GDM1 (cell line): ENCODE measurements around the gene SOX6.
"Not testable (repeated sequence)": the region's sequence is repeated elsewhere in the genome, so short reads cannot be mapped to it uniquely, and the experiment has no call there.

Experiments used
- DNase-seq: peaks from one replicate; lab custom pipeline; 2025; lab: John Stamatoyannopoulos, UW

SOX6 gene

GRCh38 chr11:16356057-16356760 lies at the start of gene SOX6:
Gene SOX6, minus strand, starts transcription at chr11:16356546. Its CDS starts 15,298 bp downstream, at chr11:16341248.
- no peak for DNase-seq

- DNase-seq, result no peak
These were observed 48.5 kb upstream of the SOX6 start for GRCh38 chr11:16404781-16405285.

GRCh38 chr11:16403851-16404250 lies 47.5 kb upstream of the SOX6 start:
- no peak for DNase-seq

- no peak for DNase-seq
These were observed 47.1 kb upstream of the SOX6 start for GRCh38 chr11:16403448-16403803.

GRCh38 chr11:16402654-16403447 lies 46.5 kb upstream of the SOX6 start:
- DNase-seq, result no peak

- no peak for DNase-seq
These were observed 41.0 kb upstream of the SOX6 start for GRCh38 chr11:16397390-16397789.

GRCh38 chr11:16395601-16396000 lies 39.3 kb upstream of the SOX6 start:
- no peak for DNase-seq

- no peak for DNase-seq
These were observed 38.6 kb upstream of the SOX6 start for GRCh38 chr11:16394947-16395346.

- DNase-seq, result no peak
These were observed 37.0 kb upstream of the SOX6 start for GRCh38 chr11:16393340-16393739.

- no peak for DNase-seq
These were observed 36.3 kb upstream of the SOX6 start for GRCh38 chr11:16392616-16393015.

- DNase-seq, result not testable (repeated sequence)
These were observed 34.5 kb upstream of the SOX6 start for GRCh38 chr11:16390826-16391225.

- DNase-seq, result no peak
These were observed 28.8 kb upstream of the SOX6 start for GRCh38 chr11:16385099-16385498.

- DNase-seq, result no peak
These were observed 26.5 kb upstream of the SOX6 start for GRCh38 chr11:16382638-16383380.

GRCh38 chr11:16382186-16382585 lies 25.8 kb upstream of the SOX6 start:
- no peak for DNase-seq

GRCh38 chr11:16380941-16381568 lies 24.7 kb upstream of the SOX6 start:
- DNase-seq, result no peak

- no peak for DNase-seq
These were observed 22.6 kb upstream of the SOX6 start for GRCh38 chr11:16378906-16379305.

GRCh38 chr11:16377746-16378145 lies 21.4 kb upstream of the SOX6 start:
- DNase-seq, result no peak

GRCh38 chr11:16375664-16376063 lies 19.3 kb upstream of the SOX6 start:
- DNase-seq, result not testable (repeated sequence)

GRCh38 chr11:16373768-16374167 lies 17.4 kb upstream of the SOX6 start:
- DNase-seq, result no peak

- no peak for DNase-seq
These were observed 16.0 kb upstream of the SOX6 start for GRCh38 chr11:16372355-16372754.

- no peak for DNase-seq
These were observed 10.9 kb upstream of the SOX6 start for GRCh38 chr11:16367252-16367651.

- DNase-seq, result no peak
These were observed 9.4 kb upstream of the SOX6 start for GRCh38 chr11:16365581-16366228.
